Endothelial cell of hepatic sinusoid (primary cell): ENCODE results near the gene KPRP.

Experiments
- in situ Hi-C: cut with HindIII; loops from 2 replicates; pipeline ENCODE4 v1.10.0; 2017; ENCODE audit warnings: low sequenced_read_pairs

The KPRP gene

GRCh38 chr1:152770411-152770810 lies 12.6 kb downstream of the KPRP start:
- in situ Hi-C loops, result no loop called here

GRCh38 chr1:152774875-152775274 lies 17.1 kb downstream of the KPRP start, which contains the start of gene LCE1F:
LCE1F (plus strand) TSS chr1:152775140; CDS start chr1:152776372, 1,232 bp downstream.
- in situ Hi-C loops, result no loop called here

DNA sequence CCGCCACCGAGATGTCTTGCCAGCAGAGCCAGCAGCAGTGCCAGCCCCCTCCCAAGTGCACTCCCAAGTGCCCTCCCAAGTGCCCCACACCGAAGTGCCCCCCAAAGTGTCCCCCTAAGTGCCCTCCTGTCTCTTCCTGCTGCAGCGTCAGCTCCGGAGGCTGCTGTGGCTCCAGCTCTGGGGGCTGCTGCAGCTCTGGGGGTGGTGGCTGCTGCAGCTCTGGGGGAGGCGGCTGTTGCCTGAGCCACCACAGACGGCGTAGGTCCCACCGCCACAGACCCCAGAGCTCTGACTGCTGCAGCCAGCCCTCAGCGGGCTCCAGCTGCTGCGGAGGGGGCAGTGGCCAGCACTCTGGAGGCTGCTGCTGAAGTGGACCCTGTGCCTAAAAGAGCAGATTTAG lies 18.5 kb downstream of the KPRP start:
- in situ Hi-C loops, result no loop called here

DNA sequence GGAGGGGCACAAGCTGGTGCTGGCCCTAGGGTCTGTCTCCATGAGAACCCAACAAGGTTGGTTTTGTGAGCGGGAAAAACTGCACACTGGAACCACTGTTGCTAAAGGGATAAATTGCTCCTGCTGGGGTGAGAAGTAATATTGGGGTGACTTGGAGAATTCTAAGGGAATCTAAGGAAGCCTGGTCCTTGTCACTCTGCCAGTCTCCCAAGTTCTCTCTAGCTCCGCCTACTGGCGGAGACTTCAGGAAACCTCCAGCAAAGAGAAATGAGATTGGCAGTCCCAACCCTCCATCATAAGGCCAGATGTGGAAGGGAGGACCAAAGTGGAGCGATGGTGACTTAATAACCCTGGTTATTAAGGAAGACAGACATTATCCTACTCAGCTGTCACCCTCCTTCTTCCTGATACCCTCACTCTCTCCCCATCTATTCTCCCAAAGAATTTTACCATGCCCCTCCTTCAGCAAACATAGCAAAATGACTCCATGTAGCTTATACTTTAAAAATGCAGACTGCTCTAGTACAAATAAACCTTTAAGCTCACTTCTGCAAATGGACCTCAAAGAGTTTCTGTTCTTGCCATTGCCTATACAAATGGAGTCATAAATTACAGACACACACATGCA lies 19.8 kb downstream of the KPRP start:
- in situ Hi-C loops, result no loop called here

DNA sequence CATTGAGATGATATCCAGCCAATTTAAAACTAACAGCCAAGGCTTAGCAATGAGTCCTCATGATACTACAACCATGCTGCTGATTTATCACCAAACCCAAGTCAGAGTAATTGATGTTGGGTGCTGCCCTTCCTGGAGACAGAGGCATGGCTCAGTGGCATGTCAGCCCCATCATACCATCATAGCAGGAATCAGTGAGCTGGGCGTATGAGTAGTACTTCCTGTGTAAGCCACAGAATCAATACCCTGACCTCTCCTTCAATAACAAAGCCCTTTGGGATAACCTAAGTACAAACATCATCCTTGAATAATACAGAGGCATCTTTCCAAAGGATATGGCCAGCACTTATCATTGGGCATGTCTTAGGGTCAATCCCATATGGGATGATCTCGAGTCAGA lies 25.3 kb downstream of the KPRP start:
- in situ Hi-C loops, result no loop called here

- in situ Hi-C loops, result no loop called here
Observed at GRCh38 chr1:152786077-152786476, 28.3 kb downstream of the KPRP start, which contains the start of gene LCE1E. LCE1E (plus strand) TSS chr1:152786257; CDS start chr1:152787300, 1,043 bp downstream.

- in situ Hi-C loops, result no loop called here
Observed at GRCh38 chr1:152795686-152796085, 37.9 kb downstream of the KPRP start.

- in situ Hi-C loops, result no loop called here
Observed at GRCh38 chr1:152796421-152796820, 38.6 kb downstream of the KPRP start, which contains the start of gene LCE1D. LCE1D (plus strand) TSS chr1:152796721; CDS start chr1:152797795, 1,074 bp downstream.

DNA sequence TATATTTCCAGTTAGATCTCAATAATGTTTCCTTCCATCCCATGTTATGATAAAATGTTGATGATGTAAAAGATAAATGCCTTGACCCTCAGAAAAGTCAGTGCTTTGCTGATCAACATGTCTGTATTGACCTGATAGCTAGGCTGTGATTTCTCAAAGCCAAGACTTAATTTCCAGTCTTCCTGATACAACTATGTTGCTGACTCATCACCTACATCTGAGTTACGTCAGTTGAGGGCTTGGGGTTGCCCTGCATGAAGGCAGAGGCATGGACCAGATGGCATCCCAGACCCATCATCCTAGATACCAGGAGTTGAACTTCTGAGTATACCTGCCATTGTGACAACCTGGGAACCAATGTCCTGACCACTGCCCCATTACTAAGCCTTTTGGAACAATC lies 43.5 kb downstream of the KPRP start:
- in situ Hi-C loops, result no loop called here

DNA sequence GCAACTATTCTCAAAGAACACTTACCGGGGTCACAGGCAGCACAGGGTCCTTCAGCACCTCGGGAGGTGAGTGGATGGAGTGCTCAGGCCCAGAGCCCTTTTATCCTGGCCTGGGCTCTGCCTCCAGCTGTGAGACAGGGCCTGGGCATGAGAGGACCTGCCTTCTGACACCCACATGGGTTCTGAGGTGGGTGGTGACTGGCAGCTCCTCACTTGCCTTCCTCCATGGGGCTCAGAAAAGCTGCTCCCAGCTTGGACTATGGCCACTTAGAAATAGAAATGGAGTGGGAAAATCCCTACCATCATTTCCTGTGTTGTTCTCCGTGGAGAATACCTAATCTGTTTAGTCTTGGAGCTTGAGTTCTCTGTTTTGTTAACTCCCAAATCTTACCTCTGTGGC lies 48.8 kb downstream of the KPRP start, which contains the start of gene LCE1C:
Gene LCE1C (minus strand): TSS at position 76 of the 400 bp plus-strand sequence. CDS start 1,173 bp downstream, outside the sequence.
- in situ Hi-C loops, result no loop called here

- in situ Hi-C loops, result no loop called here
Observed at GRCh38 chr1:152811050-152811449, 53.2 kb downstream of the KPRP start.
